ENCODE measurements around the gene DYNC1LI1. TPM values are rescaled to one million over a fixed set of nuclear protein-coding genes. Genes with fewer than 3 reads are reported as not detected.

The DYNC1LI1 gene
- total and polyA plus RNA-seq, 2 donors (not counting 1 experiment from before 2014, with no cell fraction given), result 15.0 to 38.8 TPM

DNA sequence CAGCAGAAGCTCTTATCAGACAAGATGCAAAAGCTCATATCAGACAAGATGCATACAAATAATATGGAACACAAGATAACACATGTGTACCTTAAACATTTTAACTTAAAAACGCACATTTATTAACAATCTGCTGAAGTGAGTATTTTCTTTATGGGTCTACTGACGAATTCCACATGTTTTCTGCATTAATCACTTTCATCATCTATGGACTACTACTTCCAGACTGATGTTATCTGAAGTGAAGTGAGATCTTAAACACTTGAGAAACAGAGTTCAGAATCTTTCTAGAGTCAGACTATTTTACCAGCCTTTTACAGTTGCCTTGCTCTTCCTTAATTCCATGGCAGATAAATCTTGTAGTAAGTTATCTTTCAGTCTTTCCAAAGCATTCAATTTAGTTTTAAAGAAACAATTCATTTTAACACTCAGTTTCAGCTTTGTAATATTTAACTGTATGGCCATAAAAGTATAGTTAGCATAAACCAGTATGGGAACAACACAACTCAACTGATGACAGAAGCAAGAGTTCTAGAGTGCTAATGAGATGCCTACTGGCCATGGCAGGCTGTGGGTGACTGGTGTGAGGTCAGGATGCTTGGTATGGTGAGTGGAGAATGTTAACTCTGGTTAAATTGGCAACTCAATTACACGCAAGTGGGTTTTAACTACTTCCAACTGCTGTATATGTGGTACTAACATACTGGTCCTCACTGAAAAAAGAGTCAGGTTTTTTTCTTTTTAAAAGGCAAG, 77.8 kb downstream of the DYNC1LI1 start:
- peaks cover 20 to 28% of the 10 kb centered on the region in 2 experiments for H3K36me3 ChIP-seq (replicated peaks in 1 of 2; ENCODE audit: control extremely low read depth in 1 of 2, control insufficient read depth in 1 of 2, extremely low read depth in 1 of 2, insufficient read depth in 2 of 2, low read length in 1 of 2)
- TF ChIP-seq CTCF (IDR thresholded peaks at IDR 0.05) (no peak), EZH2 (IDR thresholded peaks at IDR 0.05; ENCODE audit: borderline replicate concordance, insufficient read depth, low read depth, low read length, poor library complexity, severe bottlenecking) (no peak)
- Mint-ChIP-seq H3K9me3 (ENCODE audit: insufficient read depth) (no peaks in the 10 kb centered on the region), H3K27me3 (no peaks in the 10 kb centered on the region), H3K4me3 (no peak overlapping the region), H3K4me1 (peaks cover 15% of the 10 kb centered on the region), H3K27ac (no peak overlapping the region)
- peaks cover 26 to 36% of the 10 kb centered on the region in 2 donors for H3K4me1 ChIP-seq (ENCODE audit: control insufficient read depth in 2 of 2, insufficient read depth in 2 of 2, low read length in 2 of 2)
- POLR2A ChIA-PET, result interaction anchor here (1.5 kb wide), 1 partner anchor 10 kb away, joined by 4 read pairs; the partner anchor contains the start of gene CMTM6
- H3K9ac ChIP-seq (ENCODE audit: low read length), result no peak overlapping the region
- H3K4me3 ChIP-seq (ENCODE audit: control extremely low read depth in 1 of 5, extremely low read depth in 1 of 5, insufficient read depth in 1 of 5, low read depth in 2 of 5, low read length in 4 of 5), result no peak overlapping the region
- ATAC-seq (ENCODE audit: low read depth) (no peak), DNase-seq (no peak)
- peak overlapping the region; percentile 38 for H3K4me2 ChIP-seq (replicated peaks; ENCODE audit: low read depth, low read length, poor library complexity, severe bottlenecking)
- no peaks in the 10 kb centered on the region for H3K9me3 ChIP-seq (ENCODE audit: control extremely low read depth in 1 of 3, control insufficient read depth in 2 of 3, insufficient read depth in 1 of 3, low read length in 2 of 3)
- intact Hi-C loops (cut with micrococcal nuclease), result loop anchor here (10.0 kb wide), 1 partner anchor 1222 kb away; the partner anchor contains the start of gene CLASP2
- peaks cover 31% of the 10 kb centered on the region for H4K20me1 ChIP-seq (ENCODE audit: control insufficient read depth, insufficient read depth, low read length, poor library complexity, severe bottlenecking)
- H3K27me3 ChIP-seq (replicated peaks in 1 of 4; ENCODE audit: control extremely low read depth in 1 of 4, control insufficient read depth in 3 of 4, insufficient read depth in 4 of 4, low read length in 3 of 4), result no peaks in the 10 kb centered on the region
- H3K79me2 ChIP-seq (ENCODE audit: control insufficient read depth, insufficient read depth, low read length), result peaks cover 84% of the 10 kb centered on the region
- no peak overlapping the region for H2AFZ ChIP-seq (ENCODE audit: insufficient read depth, low read depth, low read length, poor library complexity, severe bottlenecking)
- WGBS (ENCODE audit: insufficient coverage), result no CpG with 5 or more reads among the region's 3 CpGs
- CTCF ChIA-PET, result interaction anchor here (1.1 to 2.2 kb wide), 2 partner anchors 10 to 25 kb away, joined by 3 to 7 read pairs; partner anchors contain the start of gene CMTM6
- peak overlapping the region in 1 of 2 donors; percentile 71 for H3K27ac ChIP-seq (ENCODE audit: low read length in 2 of 2)

DNA sequence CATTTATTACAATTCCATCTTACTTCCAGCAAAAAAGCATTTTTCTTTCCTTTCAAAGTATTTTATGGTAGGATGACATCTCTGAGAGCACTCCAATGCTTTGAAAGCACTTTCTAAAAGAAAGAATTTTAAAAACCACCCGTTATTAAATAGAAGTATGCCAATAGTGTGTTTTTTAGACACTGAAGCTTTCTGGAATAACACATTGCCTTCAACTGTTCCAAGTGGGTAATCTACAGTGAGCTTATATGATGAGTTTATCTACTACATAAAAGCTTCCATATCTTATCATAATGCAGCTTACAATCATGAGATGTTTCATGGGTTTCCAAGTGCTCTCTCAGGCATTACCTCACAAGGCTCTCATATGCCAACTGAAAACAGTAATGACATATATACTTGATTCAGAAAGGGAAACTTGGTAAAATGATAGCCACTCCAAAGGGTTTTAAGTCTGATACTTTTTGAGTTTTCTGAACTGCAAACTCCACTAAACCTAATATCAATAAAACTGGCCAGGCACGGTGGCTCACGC, 82.1 kb downstream of the DYNC1LI1 start:
- H3K4me3 ChIP-seq (ENCODE audit: control extremely low read depth in 1 of 5, extremely low read depth in 1 of 5, insufficient read depth in 1 of 5, low read depth in 2 of 5, low read length in 4 of 5), result no peak overlapping the region
- ATAC-seq (ENCODE audit: low read depth) (no peak), DNase-seq (no peak)
- Mint-ChIP-seq H3K27ac (no peak overlapping the region), H3K4me3 (no peak overlapping the region), H3K27me3 (no peaks in the 10 kb centered on the region), H3K9me3 (ENCODE audit: insufficient read depth) (no peaks in the 10 kb centered on the region), H3K4me1 (peaks cover 25% of the 10 kb centered on the region)
- ChIA-PET POLR2A (interaction anchor here (0.6 kb wide), 1 partner anchor 154 kb away, joined by 3 read pairs; no protein-coding TSS in a partner anchor), CTCF (no interaction called here)
- no peak overlapping the region for H3K9ac ChIP-seq (ENCODE audit: low read length)
- no peak overlapping the region for H2AFZ ChIP-seq (ENCODE audit: insufficient read depth, low read depth, low read length, poor library complexity, severe bottlenecking)
- H3K79me2 ChIP-seq (ENCODE audit: control insufficient read depth, insufficient read depth, low read length), result peaks cover 64% of the 10 kb centered on the region
- TF ChIP-seq CTCF (IDR thresholded peaks at IDR 0.05) (no peak), EZH2 (IDR thresholded peaks at IDR 0.05; ENCODE audit: borderline replicate concordance, insufficient read depth, low read depth, low read length, poor library complexity, severe bottlenecking) (no peak)
- peaks cover 22 to 40% of the 10 kb centered on the region in 2 experiments for H3K36me3 ChIP-seq (replicated peaks in 1 of 2; ENCODE audit: control extremely low read depth in 1 of 2, control insufficient read depth in 1 of 2, extremely low read depth in 1 of 2, insufficient read depth in 2 of 2, low read length in 1 of 2)
- intact Hi-C loops (cut with micrococcal nuclease), result no loop called here
- no peaks in the 10 kb centered on the region for H3K27me3 ChIP-seq (replicated peaks in 1 of 4; ENCODE audit: control extremely low read depth in 1 of 4, control insufficient read depth in 3 of 4, insufficient read depth in 4 of 4, low read length in 3 of 4)
- H4K20me1 ChIP-seq (ENCODE audit: control insufficient read depth, insufficient read depth, low read length, poor library complexity, severe bottlenecking), result peaks cover 18% of the 10 kb centered on the region
- no peaks in the 10 kb centered on the region for H3K9me3 ChIP-seq (ENCODE audit: control extremely low read depth in 1 of 3, control insufficient read depth in 2 of 3, insufficient read depth in 1 of 3, low read length in 2 of 3)
- peaks cover 19 to 30% of the 10 kb centered on the region in 2 donors for H3K4me1 ChIP-seq (ENCODE audit: control insufficient read depth in 2 of 2, insufficient read depth in 2 of 2, low read length in 2 of 2)
- WGBS (ENCODE audit: insufficient coverage), result 100% methylated on average over 1 of the region's 3 CpGs
- H3K4me2 ChIP-seq (replicated peaks; ENCODE audit: low read depth, low read length, poor library complexity, severe bottlenecking), result no peak overlapping the region
- H3K27ac ChIP-seq (ENCODE audit: low read length in 2 of 2), result peak overlapping the region in 1 of 2 donors; percentile 25

Measured in B cell (primary cell).